ENCODE data around the gene MADCAM1.

DNA sequence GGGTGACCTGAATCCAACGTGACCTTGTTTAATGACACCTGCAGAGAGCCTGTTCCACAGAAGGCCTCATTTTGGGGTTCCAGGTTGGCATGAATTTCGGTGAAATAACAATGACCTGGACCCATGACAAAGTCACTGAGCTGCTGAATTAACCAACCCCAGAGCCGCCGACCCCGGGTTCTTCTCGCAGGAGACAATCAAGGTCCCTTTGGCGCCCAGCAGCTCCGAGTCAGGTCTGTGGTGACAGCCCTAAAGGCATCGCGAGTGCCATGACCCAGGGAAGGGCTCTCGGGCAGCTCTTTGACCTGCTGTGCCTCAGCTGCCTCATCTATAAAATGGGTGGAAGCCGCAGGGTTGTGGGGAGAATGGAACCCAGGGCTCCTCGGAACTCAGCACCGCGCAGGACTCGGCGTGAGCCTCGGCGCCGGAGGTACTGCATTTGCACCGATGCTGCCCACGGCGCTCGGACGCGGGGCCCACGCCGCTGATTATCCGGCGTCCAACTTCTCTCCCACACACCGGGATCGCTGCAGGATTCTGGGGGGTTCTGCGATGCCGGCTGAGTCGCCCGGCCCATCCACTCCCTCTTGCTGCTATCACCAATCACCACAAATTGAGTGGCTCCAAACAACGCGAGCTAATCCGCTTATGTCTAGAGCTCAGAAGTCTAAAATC lies 41.1 kb upstream of the MADCAM1 start:
- TF ChIP-seq, protein P1, sequence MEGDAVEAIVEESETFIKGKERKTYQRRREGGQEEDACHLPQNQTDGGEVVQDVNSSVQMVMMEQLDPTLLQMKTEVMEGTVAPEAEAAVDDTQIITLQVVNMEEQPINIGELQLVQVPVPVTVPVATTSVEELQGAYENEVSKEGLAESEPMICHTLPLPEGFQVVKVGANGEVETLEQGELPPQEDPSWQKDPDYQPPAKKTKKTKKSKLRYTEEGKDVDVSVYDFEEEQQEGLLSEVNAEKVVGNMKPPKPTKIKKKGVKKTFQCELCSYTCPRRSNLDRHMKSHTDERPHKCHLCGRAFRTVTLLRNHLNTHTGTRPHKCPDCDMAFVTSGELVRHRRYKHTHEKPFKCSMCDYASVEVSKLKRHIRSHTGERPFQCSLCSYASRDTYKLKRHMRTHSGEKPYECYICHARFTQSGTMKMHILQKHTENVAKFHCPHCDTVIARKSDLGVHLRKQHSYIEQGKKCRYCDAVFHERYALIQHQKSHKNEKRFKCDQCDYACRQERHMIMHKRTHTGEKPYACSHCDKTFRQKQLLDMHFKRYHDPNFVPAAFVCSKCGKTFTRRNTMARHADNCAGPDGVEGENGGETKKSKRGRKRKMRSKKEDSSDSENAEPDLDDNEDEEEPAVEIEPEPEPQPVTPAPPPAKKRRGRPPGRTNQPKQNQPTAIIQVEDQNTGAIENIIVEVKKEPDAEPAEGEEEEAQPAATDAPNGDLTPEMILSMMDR (conservative IDR thresholded peaks at IDR 0.05; ENCODE audit: low read depth, low read length), result no peak
- no peak for TF ChIP-seq EZH2 (IDR thresholded peaks at IDR 0.05; ENCODE audit: borderline replicate concordance, low read depth, low read length, poor library complexity, severe bottlenecking)
